ENCODE measurements around the gene NMUR1.
"Not testable (repeated sequence)": the region's sequence is repeated elsewhere in the genome, so short reads cannot be mapped to it uniquely, and the experiment has no call there.

NMUR1 gene

GRCh38 chr2:231530099-231531011, at the start of gene NMUR1:
Gene NMUR1, minus strand, starts transcription at chr2:231530445. Its CDS starts 84 bp downstream, at chr2:231530361.
- DNase-seq (ENCODE audit: low read depth) = no peak

- DNase-seq (ENCODE audit: low read depth) = no peak
Observed at GRCh38 chr2:231579560-231579959, 49.3 kb upstream of the NMUR1 start.

- DNase-seq (ENCODE audit: low read depth) = not testable (repeated sequence)
Observed at GRCh38 chr2:231578655-231579054, 48.4 kb upstream of the NMUR1 start.

- DNase-seq (ENCODE audit: low read depth) = no peak
Observed at GRCh38 chr2:231576465-231576864, 46.2 kb upstream of the NMUR1 start.

GRCh38 chr2:231575612-231576256, 45.5 kb upstream of the NMUR1 start:
- no peak for DNase-seq (ENCODE audit: low read depth)

GRCh38 chr2:231573698-231574421, 43.6 kb upstream of the NMUR1 start:
- DNase-seq (ENCODE audit: low read depth) = no peak

- no peak for DNase-seq (ENCODE audit: low read depth)
Observed at GRCh38 chr2:231573096-231573495, 42.9 kb upstream of the NMUR1 start.

- DNase-seq (ENCODE audit: low read depth) = no peak
Observed at GRCh38 chr2:231571661-231572191, 41.5 kb upstream of the NMUR1 start.

GRCh38 chr2:231570915-231571314, 40.7 kb upstream of the NMUR1 start:
- DNase-seq (ENCODE audit: low read depth) = not testable (repeated sequence)

- no peak for DNase-seq (ENCODE audit: low read depth)
Observed at GRCh38 chr2:231568785-231569435, 38.7 kb upstream of the NMUR1 start.

- DNase-seq (ENCODE audit: low read depth) = no peak
Observed at GRCh38 chr2:231568098-231568784, 38.0 kb upstream of the NMUR1 start.

GRCh38 chr2:231567159-231567558, 36.9 kb upstream of the NMUR1 start:
- no peak for DNase-seq (ENCODE audit: low read depth)

GRCh38 chr2:231565887-231566594, 35.8 kb upstream of the NMUR1 start:
- no peak for DNase-seq (ENCODE audit: low read depth)

- peak; percentile 15 for DNase-seq (ENCODE audit: low read depth)
Observed at GRCh38 chr2:231563378-231563961, 33.2 kb upstream of the NMUR1 start.

GRCh38 chr2:231557571-231558217, 27.4 kb upstream of the NMUR1 start:
- peak; percentile 16 for DNase-seq (ENCODE audit: low read depth)

GRCh38 chr2:231556981-231557380, 26.7 kb upstream of the NMUR1 start:
- DNase-seq (ENCODE audit: low read depth) = no peak

- DNase-seq (ENCODE audit: low read depth) = not testable (repeated sequence)
Observed at GRCh38 chr2:231556496-231556895, 26.3 kb upstream of the NMUR1 start.

GRCh38 chr2:231554748-231555545, 24.7 kb upstream of the NMUR1 start:
- DNase-seq (ENCODE audit: low read depth) = no peak

GRCh38 chr2:231554327-231554726, 24.1 kb upstream of the NMUR1 start:
- no peak for DNase-seq (ENCODE audit: low read depth)

Measured in HS-5 (cell line).